Adrenal gland (tissue), 12 donors: ENCODE data around the gene AFAP1. TPM values are rescaled to one million over a fixed set of nuclear protein-coding genes. Genes with fewer than 3 reads are reported as not detected.

ENCODE experiments used
- DNase-seq, 7 donors: peaks; one replicate each; pipeline ENCODE4 v3.0.0-alpha.2; 2019 to 2020
- H3K27ac ChIP-seq, 5 donors: fragments of 200-600 bp; sonication (generic) in 4 of 5; 1 replicate in 3 of 5; 2 replicates in 2 of 5; pipeline versions ENCODE4 v1.5.1 to v1.8.0; 2016 to 2020; ENCODE audit warnings: mild to moderate bottlenecking in 1 of 5
- H3K27me3 ChIP-seq: fragments of 200-600 bp; 2 replicates; pipeline ENCODE4 v1.8.0; 2021
- H3K36me3 ChIP-seq, 2 donors: fragments of 200-600 bp; replicated peaks in 1 of 2; 1 replicate in 1 of 2; 2 replicates in 1 of 2; pipeline versions ENCODE4 v1.5.1 to v1.8.0; 2018 to 2022
- H3K4me1 ChIP-seq, 2 donors: fragments of 200-600 bp; replicated peaks in 1 of 2; 1 replicate in 1 of 2; 2 replicates in 1 of 2; pipeline versions ENCODE4 v1.5.1 to v1.8.0; 2018 to 2021
- H3K4me3 ChIP-seq, 4 donors: fragments of 200-600 bp; sonication (generic) in 3 of 4; one replicate each; pipeline ENCODE4 v1.5.1; 2016 to 2018
- H3K9me3 ChIP-seq, 3 donors: fragments of 200-600 bp; sonication (generic) in 1 of 3; replicated peaks in 1 of 3; 1 replicate in 2 of 3; 2 replicates in 1 of 3; pipeline versions ENCODE4 v1.5.1 to v1.8.0; 2016 to 2021
- POLR2A ChIP-seq, 2 donors: fragments of 450-650 bp; IDR thresholded peaks; one replicate each; pipeline ENCODE4 v1.6.1; 2017; ENCODE audit warnings: antibody characterized with exemption in 2 of 2, mild to moderate bottlenecking in 2 of 2, moderate library complexity in 1 of 2
- WGBS, 4 donors: extraction: QIAGEN DNeasy Blood & Tissue Kit in 2 of 4; methylation state at CpG; one replicate each; pipeline versions ENCODE4 v1.1.5 to v1.1.7; 2013 to 2017; 5-methylcytosine and 5-hydroxymethylcytosine counted together
- intact Hi-C, 2 donors: fragments of 100-400 bp; cut with DNase I; formaldehyde crosslinking; loops; one replicate each; pipeline versions ENCODE4 v1.14.1 to v1.15.0; 2022 to 2023
- polyA plus RNA-seq, 3 donors: library from polyadenylated mRNA; stranded (reverse); fragments of 200-250 nt in 2 of 3; fragments of 350-450 nt in 1 of 3; fragmentation: Illumina TruSeq in 1 of 3; extraction: RNeasy Lipid Tissue Mini Kit (QIAGEN cat#74804) in 1 of 3; gene quantifications; one replicate each; pipeline ENCODE4 v1.2.3, GENCODE V29; 2013 to 2014
- total RNA-seq, 9 donors: library from RNA; depleted of rRNA in 4 of 9; stranded (reverse); fragments of >200 nt in 4 of 9; fragments of 120-200 nt in 1 of 9; fragmentation: NEBNext Ultra II Directional in 1 of 9; extraction: Animal tissue kit (Norgen Biotek cat#: 25700) in 1 of 9; gene quantifications; one replicate each; pipeline versions ENCODE4 v1.1.0 to v1.2.4, GENCODE V29; 2013 to 2023
- TF ChIP-seq, protein P1 (sequence below), 6 experiments: fragments of 450-650 bp in 4 of 6; fragments of 200-600 bp in 2 of 6; sonication (generic) in 1 of 6; IDR thresholded peaks; 1 replicate in 5 of 6; 2 replicates in 1 of 6; pipeline versions ENCODE4 v1.5.1 to v1.8.0; 2016 to 2021; ENCODE audit warnings: antibody characterized with exemption in 6 of 6, mild to moderate bottlenecking in 2 of 6, moderate library complexity in 1 of 6
- donor health status: healthy with polysubstance abuse.
- donor health status: Bipolar disorder and iron deficiency.
- donor health status: DM: yes; HTN: yes; CAD: no.
- donor health status: DM: no; HTN: no; CAD: no.
- donor health status: DM: no; HTN: no; CAD: no.
- donor health status: DM: yes; HTN: yes; CAD: no.

The AFAP1 gene
- total and polyA plus RNA-seq, 12 donors: 3.3 to 16.1 (median 9.8) TPM

DNA sequence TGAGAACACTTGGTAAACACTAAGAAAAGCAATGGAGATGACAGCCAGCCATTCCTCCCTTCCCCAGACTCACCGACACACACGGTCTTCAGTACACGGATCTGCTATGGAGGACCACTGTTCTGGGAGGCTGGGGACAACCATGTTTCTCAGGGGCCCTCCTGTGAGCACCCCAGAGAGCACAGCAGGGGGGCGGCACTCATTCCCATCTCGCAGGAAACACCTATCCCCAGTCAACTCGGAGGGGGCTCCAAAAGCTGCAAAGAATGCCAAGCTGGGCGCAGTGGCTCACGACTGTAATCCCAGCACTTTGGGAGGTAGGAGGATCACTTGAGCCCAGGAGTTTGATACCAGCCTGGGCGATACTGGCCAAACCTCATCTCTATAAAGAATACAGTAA lies 172.1 kb downstream of the AFAP1 start:
- Histone ChIP-seq H3K4me1 (no peaks in the 10 kb centered on the region), H3K9me3 (no peaks in the 10 kb centered on the region), H3K27ac (no peak overlapping the region), H3K27me3 (no peaks in the 10 kb centered on the region), H3K36me3 (peaks cover 0 to 20% of the 10 kb centered on the region in 2 donors), H3K4me3 (no peak overlapping the region)
- intact Hi-C loops: no loop called here
- 75 to 87% (median 84%) methylated on average over 5 to 9 of the region's 9 CpGs for WGBS, 4 donors
- no peak for DNase-seq
- TF ChIP-seq, protein P1, sequence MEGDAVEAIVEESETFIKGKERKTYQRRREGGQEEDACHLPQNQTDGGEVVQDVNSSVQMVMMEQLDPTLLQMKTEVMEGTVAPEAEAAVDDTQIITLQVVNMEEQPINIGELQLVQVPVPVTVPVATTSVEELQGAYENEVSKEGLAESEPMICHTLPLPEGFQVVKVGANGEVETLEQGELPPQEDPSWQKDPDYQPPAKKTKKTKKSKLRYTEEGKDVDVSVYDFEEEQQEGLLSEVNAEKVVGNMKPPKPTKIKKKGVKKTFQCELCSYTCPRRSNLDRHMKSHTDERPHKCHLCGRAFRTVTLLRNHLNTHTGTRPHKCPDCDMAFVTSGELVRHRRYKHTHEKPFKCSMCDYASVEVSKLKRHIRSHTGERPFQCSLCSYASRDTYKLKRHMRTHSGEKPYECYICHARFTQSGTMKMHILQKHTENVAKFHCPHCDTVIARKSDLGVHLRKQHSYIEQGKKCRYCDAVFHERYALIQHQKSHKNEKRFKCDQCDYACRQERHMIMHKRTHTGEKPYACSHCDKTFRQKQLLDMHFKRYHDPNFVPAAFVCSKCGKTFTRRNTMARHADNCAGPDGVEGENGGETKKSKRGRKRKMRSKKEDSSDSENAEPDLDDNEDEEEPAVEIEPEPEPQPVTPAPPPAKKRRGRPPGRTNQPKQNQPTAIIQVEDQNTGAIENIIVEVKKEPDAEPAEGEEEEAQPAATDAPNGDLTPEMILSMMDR (IDR thresholded peaks at IDR 0.05): no peak
- no peak for TF ChIP-seq POLR2A (IDR thresholded peaks at IDR 0.05)

DNA sequence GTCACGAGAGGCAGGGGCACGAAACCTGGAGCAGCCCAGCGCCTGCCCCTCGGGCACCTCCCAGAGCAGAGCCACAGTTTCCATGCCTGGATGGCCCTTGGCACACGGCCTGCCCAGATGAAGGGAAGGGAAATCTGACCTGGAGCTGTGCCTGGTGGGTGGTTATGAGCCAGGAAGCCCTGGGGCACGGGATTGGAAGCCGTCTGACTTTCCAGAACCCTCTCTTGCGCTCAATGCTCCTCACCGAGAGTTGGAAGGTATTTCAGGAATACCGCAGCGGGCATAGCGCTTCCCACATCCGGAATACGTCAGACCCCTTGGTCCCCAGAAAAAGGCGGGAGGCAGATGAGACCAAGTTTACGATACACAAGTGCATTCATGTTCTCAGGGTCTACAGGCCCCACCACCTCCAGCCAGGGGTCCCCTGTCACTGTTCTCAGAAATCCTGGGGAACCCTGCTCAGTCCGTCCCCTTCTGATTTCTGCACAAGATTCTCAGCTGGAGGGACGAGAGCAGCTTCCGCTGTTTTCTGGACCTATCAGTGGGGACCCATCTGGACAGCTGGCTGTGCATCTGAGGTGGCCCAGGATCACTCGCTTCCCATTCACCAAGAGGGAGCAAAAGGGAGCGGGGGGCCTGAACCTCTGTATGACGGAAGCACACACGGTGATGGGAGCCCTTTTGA lies 172.9 kb downstream of the AFAP1 start:
- intact Hi-C loops: no loop called here
- peaks cover 0 to 20% of the 10 kb centered on the region in 2 donors for H3K36me3 ChIP-seq
- H3K9me3 ChIP-seq: no peaks in the 10 kb centered on the region

DNA sequence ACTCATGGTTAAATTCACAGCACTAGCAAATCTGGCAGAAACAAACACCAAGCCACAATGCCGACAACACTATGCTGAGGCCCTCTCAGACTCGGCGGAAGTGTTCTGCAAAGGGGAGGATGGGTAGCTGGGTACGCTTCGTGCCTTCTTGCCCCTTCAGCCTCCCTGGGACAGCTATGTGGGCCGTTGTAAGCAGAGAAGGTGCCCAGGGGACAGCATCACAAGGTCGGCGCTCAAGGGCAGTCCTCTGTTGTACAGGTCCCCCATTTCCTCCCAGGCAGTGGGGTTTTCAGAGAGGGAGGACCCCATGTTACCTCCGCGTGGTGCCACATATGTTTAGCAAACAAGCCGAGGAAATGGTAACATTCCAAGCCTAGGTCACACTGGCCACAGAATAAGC lies 173.6 kb downstream of the AFAP1 start:
- no peak for TF ChIP-seq POLR2A (IDR thresholded peaks at IDR 0.05)
- TF ChIP-seq, protein P1 (IDR thresholded peaks at IDR 0.05): no peak
- H3K9me3 ChIP-seq: no peaks in the 10 kb centered on the region
- no peak overlapping the region for H3K4me3 ChIP-seq
- peaks cover 0 to 20% of the 10 kb centered on the region in 2 donors for H3K36me3 ChIP-seq
- no peaks in the 10 kb centered on the region for H3K27me3 ChIP-seq
- no peak for DNase-seq
- intact Hi-C loops: no loop called here
- WGBS, 4 donors: 87 to 93% (median 90%) methylated on average over 9 to 11 of the region's 11 CpGs
- H3K4me1 ChIP-seq: no peaks in the 10 kb centered on the region
- H3K27ac ChIP-seq: no peak overlapping the region

More for the DNA sequence above, 172.9 kb downstream of the AFAP1 start:
- DNase-seq: no peak
- TF ChIP-seq, protein P1 (IDR thresholded peaks at IDR 0.05): no peak
- no peak for TF ChIP-seq POLR2A (IDR thresholded peaks at IDR 0.05)
- H3K27ac ChIP-seq: no peak overlapping the region
- WGBS, 4 donors: 91 to 92% (median 91%) methylated on average over 18 to 23 of the region's 23 CpGs
- H3K4me3 ChIP-seq: no peak overlapping the region
- H3K27me3 ChIP-seq: no peaks in the 10 kb centered on the region
- H3K4me1 ChIP-seq: no peaks in the 10 kb centered on the region

DNA sequence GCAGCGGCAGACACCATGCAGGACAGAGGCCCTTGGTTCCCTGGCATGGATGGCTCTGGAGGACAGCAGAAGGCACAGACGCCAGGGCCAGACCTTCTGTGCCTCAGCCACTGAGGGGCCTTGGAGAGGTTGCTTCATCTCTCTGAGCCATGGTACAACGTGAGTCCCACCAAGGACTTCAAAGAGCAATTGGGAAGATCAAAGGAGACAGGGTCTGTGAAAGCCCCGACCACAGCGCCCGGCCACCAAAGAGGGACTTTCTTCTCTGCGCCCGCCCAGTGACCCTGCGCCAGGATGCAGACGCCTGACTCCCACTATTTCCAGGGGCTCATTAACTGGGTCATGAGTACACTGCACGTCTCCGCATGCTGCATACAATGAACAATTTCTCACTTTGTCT lies 174.0 kb downstream of the AFAP1 start:
- Histone ChIP-seq H3K27ac (no peak overlapping the region), H3K27me3 (no peaks in the 10 kb centered on the region), H3K9me3 (no peaks in the 10 kb centered on the region), H3K4me1 (no peaks in the 10 kb centered on the region), H3K4me3 (no peak overlapping the region), H3K36me3 (peaks cover 0 to 20% of the 10 kb centered on the region in 2 donors)
- intact Hi-C loops: no loop called here
- WGBS, 4 donors: 80 to 96% (median 85%) methylated on average over 12 of the region's 12 CpGs
- no peak for DNase-seq
- TF ChIP-seq POLR2A (IDR thresholded peaks at IDR 0.05): no peak
- TF ChIP-seq, protein P1 (IDR thresholded peaks at IDR 0.05): no peak
